Activated CD4-positive, CD25-positive, alpha-beta regulatory T cell treated with anti-CD3 and anti-CD28 coated beads, Interleukin-2, amount 50 U/mL, for 24 hours (primary cell): ENCODE results near the gene USP24.
A peak's percentile ranks its signal among the peaks of the same experiment; 100 is the strongest.
"Not testable (repeated sequence)": the region's sequence is repeated elsewhere in the genome, so short reads cannot be mapped to it uniquely, and the experiment has no call there.

Source experiments
- ATAC-seq, 2 donors: fragments of 150-1000 bp; cut with Tn5 transposase; one replicate each; pipeline ENCODE4 v1.10.0; 2021; ENCODE audit warnings: mild to moderate bottlenecking in 1 of 2, moderate library complexity in 1 of 2

Gene USP24

GRCh38 chr1:55154616-55155015, 60.5 kb downstream of the USP24 start:
- no peak for ATAC-seq

- ATAC-seq, result no peak
These were observed 62.1 kb downstream of the USP24 start for GRCh38 chr1:55153031-55153430.

GRCh38 chr1:55150880-55151588, 64.1 kb downstream of the USP24 start:
- peak; percentile 76 to 79 for ATAC-seq

- ATAC-seq, result no peak
These were observed 66.5 kb downstream of the USP24 start for GRCh38 chr1:55148676-55149075.

- ATAC-seq, result no peak
These were observed 67.6 kb downstream of the USP24 start for GRCh38 chr1:55147524-55147923.

GRCh38 chr1:55146781-55147180, 68.4 kb downstream of the USP24 start:
- ATAC-seq, result no peak

GRCh38 chr1:55144886-55145285, 70.3 kb downstream of the USP24 start:
- ATAC-seq, result no peak

- peak; percentile 32 to 39 for ATAC-seq
These were observed 71.5 kb downstream of the USP24 start for GRCh38 chr1:55143684-55144083.

GRCh38 chr1:55141295-55141893, 73.8 kb downstream of the USP24 start:
- ATAC-seq, result no peak

- ATAC-seq, result peak; percentile 98
These were observed 74.6 kb downstream of the USP24 start for GRCh38 chr1:55140546-55140983.

GRCh38 chr1:55140137-55140536, 75.0 kb downstream of the USP24 start:
- ATAC-seq, result no peak

- ATAC-seq, result no peak
These were observed 76.3 kb downstream of the USP24 start for GRCh38 chr1:55138823-55139222.

GRCh38 chr1:55134152-55134808, 80.9 kb downstream of the USP24 start:
- ATAC-seq, result no peak

- ATAC-seq, result no peak
These were observed 83.4 kb downstream of the USP24 start for GRCh38 chr1:55131801-55132200.

GRCh38 chr1:55131218-55131617, 83.9 kb downstream of the USP24 start:
- ATAC-seq, result no peak

GRCh38 chr1:55129194-55129728, 85.9 kb downstream of the USP24 start:
- no peak for ATAC-seq

GRCh38 chr1:55128418-55128995, 86.7 kb downstream of the USP24 start:
- ATAC-seq, result no peak

GRCh38 chr1:55127827-55128343, 87.3 kb downstream of the USP24 start:
- peak; percentile 93 to 95 for ATAC-seq

GRCh38 chr1:55124470-55124869, 90.7 kb downstream of the USP24 start:
- no peak for ATAC-seq

- no peak for ATAC-seq
These were observed 94.6 kb downstream of the USP24 start for GRCh38 chr1:55120538-55120937.

- ATAC-seq, result no peak
These were observed 96.4 kb downstream of the USP24 start for GRCh38 chr1:55118651-55119329.

GRCh38 chr1:55117941-55118340, 97.2 kb downstream of the USP24 start:
- no peak for ATAC-seq

- not testable (repeated sequence) for ATAC-seq
These were observed 106.2 kb downstream of the USP24 start for GRCh38 chr1:55109005-55109404.
